MCF 10A (cell line): ENCODE data around the gene ALB. TPM values are rescaled to one million over a fixed set of nuclear protein-coding genes. Genes with fewer than 3 reads are reported as not detected.

Experiments used
- BruUV-seq: library from RNA; stranded (reverse); fragments of 400-500 nt; replicated peaks from 2 replicates; lab custom pipeline; 2021; lab: Mats Ljungman, UMichigan
- CTCF ChIA-PET: fragments of 300-600 bp; sonication (Branson Sonifier 250); formaldehyde crosslinking; extraction: SDS; loops from one replicate; lab custom pipeline; 2021; ENCODE audit warnings: antibody characterized with exemption, inconsistent platforms; lab: Yijun Ruan, JAX
- POLR2A ChIA-PET: fragments of 300-600, 350-650 bp; sonication (Branson Sonifier 250); formaldehyde crosslinking; extraction: SDS; loops from one replicate; lab custom pipeline; 2020; ENCODE audit warnings: antibody characterized with exemption, inconsistent platforms; lab: Yijun Ruan, JAX
- DNase-seq: peaks from one replicate; pipeline ENCODE4 v3.0.0-alpha.2; 2018; ENCODE audit not compliant: unreplicated experiment
- H3K27ac Mint-ChIP-seq: one replicate; pipeline ENCODE4 v1.8.0; 2022; ENCODE audit warnings: mild to moderate bottlenecking, low read depth, mixed read lengths; ENCODE audit not compliant: unreplicated experiment
- H3K27me3 Mint-ChIP-seq: one replicate; pipeline ENCODE4 v1.8.0; 2022; ENCODE audit warnings: mixed read lengths; ENCODE audit not compliant: insufficient read depth, unreplicated experiment
- H3K36me3 Mint-ChIP-seq: one replicate; pipeline ENCODE4 v1.8.0; 2022; ENCODE audit warnings: mild to moderate bottlenecking, moderate library complexity, mixed read lengths; ENCODE audit not compliant: insufficient read depth, unreplicated experiment
- H3K4me1 Mint-ChIP-seq: one replicate; pipeline ENCODE4 v1.8.0; 2022; ENCODE audit warnings: mixed read lengths; ENCODE audit not compliant: insufficient read depth, unreplicated experiment
- H3K4me3 Mint-ChIP-seq: one replicate; pipeline ENCODE4 v1.8.0; 2022; ENCODE audit warnings: mild to moderate bottlenecking, moderate library complexity, mixed read lengths; ENCODE audit not compliant: unreplicated experiment
- H3K9me3 Mint-ChIP-seq: one replicate; pipeline ENCODE4 v1.8.0; 2022; ENCODE audit warnings: mixed read lengths; ENCODE audit not compliant: unreplicated experiment
- intact Hi-C: fragments of 100-400 bp; cut with micrococcal nuclease; formaldehyde crosslinking; loops from 2 replicates; pipeline ENCODE4 v1.14.1; 2022
- total RNA-seq: library from RNA; stranded (reverse); gene quantifications from 2 replicates; pipeline ENCODE4 v1.2.3, GENCODE V29; 2022
- TF ChIP-seq, protein P1 (sequence below): fragments of 200-600 bp; IDR thresholded peaks from one replicate; pipeline ENCODE4 v1.8.0; 2022; ENCODE audit warnings: antibody characterized with exemption, mild to moderate bottlenecking; ENCODE audit not compliant: unreplicated experiment

The ALB gene
- total RNA-seq, 1 experiment from 2014 or later: not detected

DNA sequence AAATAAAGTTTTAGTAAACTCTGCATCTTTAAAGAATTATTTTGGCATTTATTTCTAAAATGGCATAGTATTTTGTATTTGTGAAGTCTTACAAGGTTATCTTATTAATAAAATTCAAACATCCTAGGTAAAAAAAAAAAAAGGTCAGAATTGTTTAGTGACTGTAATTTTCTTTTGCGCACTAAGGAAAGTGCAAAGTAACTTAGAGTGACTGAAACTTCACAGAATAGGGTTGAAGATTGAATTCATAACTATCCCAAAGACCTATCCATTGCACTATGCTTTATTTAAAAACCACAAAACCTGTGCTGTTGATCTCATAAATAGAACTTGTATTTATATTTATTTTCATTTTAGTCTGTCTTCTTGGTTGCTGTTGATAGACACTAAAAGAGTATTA is 370 bp downstream of the ALB start:
- Mint-ChIP-seq H3K27ac (no peak overlapping the region), H3K36me3 (no peaks in the 10 kb centered on the region), H3K27me3 (peaks cover 20% of the 10 kb centered on the region), H3K9me3 (no peaks in the 10 kb centered on the region), H3K4me1 (no peaks in the 10 kb centered on the region), H3K4me3 (no peak overlapping the region)
- POLR2A ChIA-PET: no interaction called here
- no TSS peak for BruUV-seq
- intact Hi-C loops: no loop called here
- TF ChIP-seq, protein P1, sequence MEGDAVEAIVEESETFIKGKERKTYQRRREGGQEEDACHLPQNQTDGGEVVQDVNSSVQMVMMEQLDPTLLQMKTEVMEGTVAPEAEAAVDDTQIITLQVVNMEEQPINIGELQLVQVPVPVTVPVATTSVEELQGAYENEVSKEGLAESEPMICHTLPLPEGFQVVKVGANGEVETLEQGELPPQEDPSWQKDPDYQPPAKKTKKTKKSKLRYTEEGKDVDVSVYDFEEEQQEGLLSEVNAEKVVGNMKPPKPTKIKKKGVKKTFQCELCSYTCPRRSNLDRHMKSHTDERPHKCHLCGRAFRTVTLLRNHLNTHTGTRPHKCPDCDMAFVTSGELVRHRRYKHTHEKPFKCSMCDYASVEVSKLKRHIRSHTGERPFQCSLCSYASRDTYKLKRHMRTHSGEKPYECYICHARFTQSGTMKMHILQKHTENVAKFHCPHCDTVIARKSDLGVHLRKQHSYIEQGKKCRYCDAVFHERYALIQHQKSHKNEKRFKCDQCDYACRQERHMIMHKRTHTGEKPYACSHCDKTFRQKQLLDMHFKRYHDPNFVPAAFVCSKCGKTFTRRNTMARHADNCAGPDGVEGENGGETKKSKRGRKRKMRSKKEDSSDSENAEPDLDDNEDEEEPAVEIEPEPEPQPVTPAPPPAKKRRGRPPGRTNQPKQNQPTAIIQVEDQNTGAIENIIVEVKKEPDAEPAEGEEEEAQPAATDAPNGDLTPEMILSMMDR: no peak
- no peak for DNase-seq
- CTCF ChIA-PET: no interaction called here

DNA sequence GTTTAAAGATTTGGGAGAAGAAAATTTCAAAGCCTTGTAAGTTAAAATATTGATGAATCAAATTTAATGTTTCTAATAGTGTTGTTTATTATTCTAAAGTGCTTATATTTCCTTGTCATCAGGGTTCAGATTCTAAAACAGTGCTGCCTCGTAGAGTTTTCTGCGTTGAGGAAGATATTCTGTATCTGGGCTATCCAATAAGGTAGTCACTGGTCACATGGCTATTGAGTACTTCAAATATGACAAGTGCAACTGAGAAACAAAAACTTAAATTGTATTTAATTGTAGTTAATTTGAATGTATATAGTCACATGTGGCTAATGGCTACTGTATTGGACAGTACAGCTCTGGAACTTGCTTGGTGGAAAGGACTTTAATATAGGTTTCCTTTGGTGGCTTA is 1.1 kb downstream of the ALB start:
- CTCF ChIA-PET: no interaction called here

DNA sequence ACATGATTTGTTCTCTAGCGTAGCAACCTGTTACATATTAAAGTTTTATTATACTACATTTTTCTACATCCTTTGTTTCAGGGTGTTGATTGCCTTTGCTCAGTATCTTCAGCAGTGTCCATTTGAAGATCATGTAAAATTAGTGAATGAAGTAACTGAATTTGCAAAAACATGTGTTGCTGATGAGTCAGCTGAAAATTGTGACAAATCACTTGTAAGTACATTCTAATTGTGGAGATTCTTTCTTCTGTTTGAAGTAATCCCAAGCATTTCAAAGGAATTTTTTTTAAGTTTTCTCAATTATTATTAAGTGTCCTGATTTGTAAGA is 2.4 kb downstream of the ALB start:
- Mint-ChIP-seq H3K4me1 (no peaks in the 10 kb centered on the region), H3K36me3 (no peaks in the 10 kb centered on the region), H3K27me3 (peaks cover 21% of the 10 kb centered on the region), H3K4me3 (no peak overlapping the region), H3K27ac (no peak overlapping the region), H3K9me3 (no peaks in the 10 kb centered on the region)
- POLR2A ChIA-PET: no interaction called here
- DNase-seq: no peak
- CTCF ChIA-PET: interaction anchor here (1.3 kb wide), 1 partner anchor 28 kb away, joined by 3 read pairs; no protein-coding TSS in a partner anchor
- intact Hi-C loops: no loop called here
- TF ChIP-seq, protein P1: no peak
- no TSS peak for BruUV-seq

More for the DNA sequence above, 1.1 kb downstream of the ALB start:
- H3K36me3 Mint-ChIP-seq: no peaks in the 10 kb centered on the region
- no peak overlapping the region for H3K27ac Mint-ChIP-seq
- peaks cover 22% of the 10 kb centered on the region for H3K27me3 Mint-ChIP-seq
- intact Hi-C loops: no loop called here
- no peak overlapping the region for H3K4me3 Mint-ChIP-seq
- TF ChIP-seq, protein P1: no peak
- no TSS peak for BruUV-seq
- POLR2A ChIA-PET: no interaction called here
- H3K4me1 Mint-ChIP-seq: no peaks in the 10 kb centered on the region
- no peaks in the 10 kb centered on the region for H3K9me3 Mint-ChIP-seq
- no peak for DNase-seq

DNA sequence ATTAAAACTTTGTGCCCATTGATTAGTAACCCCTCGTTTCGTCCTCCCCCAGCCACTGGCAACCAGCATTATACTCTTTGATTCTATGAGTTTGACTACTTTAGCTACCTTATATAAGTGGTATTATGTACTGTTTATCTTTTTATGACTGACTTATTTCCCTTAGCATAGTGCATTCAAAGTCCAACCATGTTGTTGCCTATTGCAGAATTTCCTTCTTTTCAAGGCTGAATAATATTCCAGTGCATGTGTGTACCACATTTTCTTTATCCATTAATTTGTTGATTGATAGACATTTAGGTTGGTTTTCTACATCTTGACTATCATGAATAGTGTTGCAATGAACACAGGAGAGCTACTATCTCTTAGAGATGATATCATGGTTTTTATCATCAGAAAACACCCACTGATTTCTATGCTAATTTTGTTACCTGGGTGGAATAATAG is 3.2 kb downstream of the ALB start:
- TF ChIP-seq, protein P1: no peak
- Mint-ChIP-seq H3K36me3 (no peaks in the 10 kb centered on the region), H3K4me1 (no peaks in the 10 kb centered on the region), H3K9me3 (no peaks in the 10 kb centered on the region), H3K27ac (no peak overlapping the region), H3K4me3 (no peak overlapping the region), H3K27me3 (peaks cover 21% of the 10 kb centered on the region)
- intact Hi-C loops: no loop called here
- no TSS peak for BruUV-seq
- CTCF ChIA-PET: interaction anchor here (1.0 to 1.3 kb wide), 2 partner anchors 13 to 27 kb away, joined by 3 read pairs; no protein-coding TSS in a partner anchor
- POLR2A ChIA-PET: interaction anchor here (0.7 kb wide), 1 partner anchor 9 kb away, joined by 3 read pairs; no protein-coding TSS in a partner anchor
- DNase-seq: no peak
